ENCODE results near the gene FBXL5.
"Not testable (repeated sequence)": the region's sequence is repeated elsewhere in the genome, so short reads cannot be mapped to it uniquely, and the experiment has no call there.

Gene FBXL5

GRCh38 chr4:15652191-15652590 lies 3.0 kb downstream of the FBXL5 start:
- Histone ChIP-seq H3K79me2 (ENCODE audit: control insufficient read depth, insufficient read depth, low read length, unreplicated experiment) (peaks cover 77% of the 10 kb centered on the region), H3K27me3 (ENCODE audit: insufficient read depth, low read length) (no peaks in the 10 kb centered on the region), H3K27ac (ENCODE audit: low read depth, low read length) (peak overlapping the region; percentile 78), H3K4me1 (ENCODE audit: control insufficient read depth, insufficient read depth, low read length, unreplicated experiment) (peaks cover 32% of the 10 kb centered on the region), H2AFZ (ENCODE audit: low read length, unreplicated experiment) (no peak overlapping the region), H3K36me3 (ENCODE audit: insufficient read depth, low read length) (no peaks in the 10 kb centered on the region), H3K4me3 (ENCODE audit: low read depth, low read length) (peak overlapping the region; percentile 94)

DNA sequence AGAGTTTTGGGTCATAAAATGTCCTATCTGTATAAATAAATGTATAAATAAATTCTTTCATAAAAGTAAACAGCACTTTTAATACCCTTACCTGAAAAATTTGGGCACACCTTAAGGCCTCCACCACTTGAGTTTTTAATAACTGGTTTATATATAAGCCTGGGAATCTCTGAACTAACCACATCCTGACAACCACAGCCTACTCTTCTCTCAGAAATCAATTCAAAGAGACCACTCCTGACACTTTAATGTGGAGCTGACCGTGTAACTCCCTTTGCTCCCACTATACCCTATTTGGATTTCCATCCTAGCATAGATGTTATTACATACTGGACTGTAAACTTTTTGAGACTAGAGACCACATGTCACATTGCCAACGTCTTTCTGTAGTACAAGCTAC lies 3.5 kb downstream of the FBXL5 start:
- no peak overlapping the region for H2AFZ ChIP-seq (ENCODE audit: low read length, unreplicated experiment)
- peaks cover 32% of the 10 kb centered on the region for H3K4me1 ChIP-seq (ENCODE audit: control insufficient read depth, insufficient read depth, low read length, unreplicated experiment)
- peaks cover 80% of the 10 kb centered on the region for H3K79me2 ChIP-seq (ENCODE audit: control insufficient read depth, insufficient read depth, low read length, unreplicated experiment)
- no peaks in the 10 kb centered on the region for H3K36me3 ChIP-seq (ENCODE audit: insufficient read depth, low read length)
- H3K27me3 ChIP-seq (ENCODE audit: insufficient read depth, low read length), result no peaks in the 10 kb centered on the region
- H3K4me3 ChIP-seq (ENCODE audit: low read depth, low read length), result peak overlapping the region; percentile 94
- H3K27ac ChIP-seq (ENCODE audit: low read depth, low read length), result peak overlapping the region; percentile 78

DNA sequence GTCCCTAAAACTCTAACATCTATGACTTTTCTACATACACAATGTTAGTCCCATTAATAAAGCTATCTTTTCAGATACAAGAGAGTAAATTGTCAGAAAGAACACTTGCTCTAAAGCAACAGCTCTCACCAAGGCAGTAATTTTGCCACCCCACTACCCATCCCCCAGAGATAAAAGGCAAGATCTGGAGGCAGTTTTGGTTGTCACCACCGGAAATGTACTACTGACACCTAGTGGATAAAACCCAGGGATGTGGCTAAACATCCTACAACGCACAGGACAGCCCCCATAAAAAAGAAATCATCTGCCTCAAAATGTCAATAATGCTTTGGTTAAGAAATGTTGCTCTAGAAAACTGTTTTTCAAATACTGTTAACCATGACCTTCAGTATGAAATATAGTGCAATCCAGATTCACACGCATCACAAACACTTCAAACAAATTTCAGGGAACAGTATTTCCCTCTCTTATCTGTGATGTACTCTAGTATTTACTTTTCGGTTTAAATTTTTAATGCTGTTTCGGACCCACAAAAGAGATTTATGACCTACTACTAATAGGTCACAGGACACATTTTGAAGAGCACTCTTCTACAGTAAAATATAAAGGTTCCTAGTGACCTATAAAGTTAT lies 5.1 kb downstream of the FBXL5 start:
- Histone ChIP-seq H3K36me3 (ENCODE audit: insufficient read depth, low read length) (no peaks in the 10 kb centered on the region), H3K79me2 (ENCODE audit: control insufficient read depth, insufficient read depth, low read length, unreplicated experiment) (peaks cover 93% of the 10 kb centered on the region), H3K4me3 (ENCODE audit: low read depth, low read length) (no peak overlapping the region), H3K27me3 (ENCODE audit: insufficient read depth, low read length) (no peaks in the 10 kb centered on the region), H3K27ac (ENCODE audit: low read depth, low read length) (no peak overlapping the region), H2AFZ (ENCODE audit: low read length, unreplicated experiment) (no peak overlapping the region), H3K4me1 (ENCODE audit: control insufficient read depth, insufficient read depth, low read length, unreplicated experiment) (peaks cover 26% of the 10 kb centered on the region)

GRCh38 chr4:15648600-15648999 lies 6.6 kb downstream of the FBXL5 start:
- Histone ChIP-seq H2AFZ (ENCODE audit: low read length, unreplicated experiment) (no peak overlapping the region), H3K79me2 (ENCODE audit: control insufficient read depth, insufficient read depth, low read length, unreplicated experiment) (peaks cover 92% of the 10 kb centered on the region), H3K4me3 (ENCODE audit: low read depth, low read length) (no peak overlapping the region), H3K4me1 (ENCODE audit: control insufficient read depth, insufficient read depth, low read length, unreplicated experiment) (peaks cover 26% of the 10 kb centered on the region), H3K27ac (ENCODE audit: low read depth, low read length) (no peak overlapping the region), H3K36me3 (ENCODE audit: insufficient read depth, low read length) (no peaks in the 10 kb centered on the region), H3K27me3 (ENCODE audit: insufficient read depth, low read length) (no peaks in the 10 kb centered on the region)

GRCh38 chr4:15638418-15638817 lies 16.7 kb downstream of the FBXL5 start:
- Histone ChIP-seq H2AFZ (ENCODE audit: low read length, unreplicated experiment) (no peak overlapping the region), H3K4me3 (ENCODE audit: low read depth, low read length) (no peak overlapping the region), H3K27ac (ENCODE audit: low read depth, low read length) (no peak overlapping the region), H3K36me3 (ENCODE audit: insufficient read depth, low read length) (peaks cover 38% of the 10 kb centered on the region), H3K4me1 (ENCODE audit: control insufficient read depth, insufficient read depth, low read length, unreplicated experiment) (no peaks in the 10 kb centered on the region), H3K27me3 (ENCODE audit: insufficient read depth, low read length) (no peaks in the 10 kb centered on the region), H3K79me2 (ENCODE audit: control insufficient read depth, insufficient read depth, low read length, unreplicated experiment) (peaks cover 13% of the 10 kb centered on the region)

DNA sequence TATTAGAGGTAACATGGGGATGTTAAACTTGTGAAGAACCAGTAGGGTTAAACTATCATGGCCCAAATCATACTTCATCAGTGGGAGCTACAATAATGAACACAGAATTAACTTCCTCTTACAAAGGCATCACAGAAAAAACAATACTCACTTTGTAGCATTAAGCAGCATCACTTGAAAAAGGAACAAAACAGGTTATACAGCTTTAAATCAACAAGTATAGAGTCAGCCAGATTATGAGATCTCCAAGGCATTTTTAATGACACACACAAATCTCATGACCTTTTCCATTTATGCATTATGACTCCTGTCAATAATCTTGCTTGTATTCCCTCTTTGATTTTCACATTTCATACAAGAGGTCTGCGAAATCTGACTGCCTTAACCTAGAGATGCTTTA lies 18.3 kb downstream of the FBXL5 start:
- Histone ChIP-seq H3K27me3 (ENCODE audit: insufficient read depth, low read length) (no peaks in the 10 kb centered on the region), H3K36me3 (ENCODE audit: insufficient read depth, low read length) (peaks cover 46% of the 10 kb centered on the region), H3K4me1 (ENCODE audit: control insufficient read depth, insufficient read depth, low read length, unreplicated experiment) (no peaks in the 10 kb centered on the region), H3K27ac (ENCODE audit: low read depth, low read length) (no peak overlapping the region), H3K4me3 (ENCODE audit: low read depth, low read length) (no peak overlapping the region), H2AFZ (ENCODE audit: low read length, unreplicated experiment) (no peak overlapping the region), H3K79me2 (ENCODE audit: control insufficient read depth, insufficient read depth, low read length, unreplicated experiment) (peaks cover 4% of the 10 kb centered on the region)

GRCh38 chr4:15617407-15617806 lies 37.8 kb downstream of the FBXL5 start:
- not testable (repeated sequence) for H3K4me3 ChIP-seq (ENCODE audit: low read depth, low read length); H2AFZ ChIP-seq (ENCODE audit: low read length, unreplicated experiment); H3K4me1 ChIP-seq (ENCODE audit: control insufficient read depth, insufficient read depth, low read length, unreplicated experiment); H3K27ac ChIP-seq (ENCODE audit: low read depth, low read length); H3K27me3 ChIP-seq (ENCODE audit: insufficient read depth, low read length)
- H3K36me3 ChIP-seq (ENCODE audit: insufficient read depth, low read length), result peaks cover 47% of the 10 kb centered on the region
- H3K79me2 ChIP-seq (ENCODE audit: control insufficient read depth, insufficient read depth, low read length, unreplicated experiment), result peaks cover 51% of the 10 kb centered on the region

- Histone ChIP-seq H3K36me3 (ENCODE audit: insufficient read depth, low read length) (peaks cover 36% of the 10 kb centered on the region), H3K79me2 (ENCODE audit: control insufficient read depth, insufficient read depth, low read length, unreplicated experiment) (peaks cover 31% of the 10 kb centered on the region)
Observed at GRCh38 chr4:15614891-15615290, 40.3 kb downstream of the FBXL5 start.

GRCh38 chr4:15612136-15612535 lies 43.0 kb downstream of the FBXL5 start:
- no peak overlapping the region for H2AFZ ChIP-seq (ENCODE audit: low read length, unreplicated experiment)
- no peak overlapping the region for H3K27ac ChIP-seq (ENCODE audit: low read depth, low read length)
- peaks cover 25% of the 10 kb centered on the region for H3K36me3 ChIP-seq (ENCODE audit: insufficient read depth, low read length)
- H3K79me2 ChIP-seq (ENCODE audit: control insufficient read depth, insufficient read depth, low read length, unreplicated experiment), result peaks cover 9% of the 10 kb centered on the region
- H3K27me3 ChIP-seq (ENCODE audit: insufficient read depth, low read length), result no peaks in the 10 kb centered on the region
- no peaks in the 10 kb centered on the region for H3K4me1 ChIP-seq (ENCODE audit: control insufficient read depth, insufficient read depth, low read length, unreplicated experiment)
- no peak overlapping the region for H3K4me3 ChIP-seq (ENCODE audit: low read depth, low read length)

More at GRCh38 chr4:15614891-15615290, 40.3 kb downstream of the FBXL5 start:
- H2AFZ ChIP-seq (ENCODE audit: low read length, unreplicated experiment); H3K4me3 ChIP-seq (ENCODE audit: low read depth, low read length); H3K27ac ChIP-seq (ENCODE audit: low read depth, low read length); H3K4me1 ChIP-seq (ENCODE audit: control insufficient read depth, insufficient read depth, low read length, unreplicated experiment); H3K27me3 ChIP-seq (ENCODE audit: insufficient read depth, low read length): not testable (repeated sequence)

DNA sequence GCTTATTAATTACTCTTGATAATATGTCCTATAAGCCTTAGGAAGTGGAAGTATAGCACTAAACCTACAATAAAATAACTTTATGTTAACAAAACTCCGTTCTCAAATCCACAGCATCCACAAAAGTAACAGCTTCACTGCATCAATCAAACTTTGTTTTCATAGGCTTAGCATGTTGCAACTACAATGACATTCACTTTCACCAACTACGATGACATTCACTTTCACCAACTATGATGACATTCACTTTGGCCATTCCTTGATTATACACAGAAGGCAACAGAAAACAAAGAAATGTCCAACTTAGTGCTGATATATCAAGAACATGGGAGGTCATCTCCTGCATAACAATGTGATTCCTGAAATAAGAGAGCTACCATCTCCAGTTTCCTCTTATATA lies 44.3 kb downstream of the FBXL5 start:
- peaks cover 22% of the 10 kb centered on the region for H3K36me3 ChIP-seq (ENCODE audit: insufficient read depth, low read length)
- no peaks in the 10 kb centered on the region for H3K4me1 ChIP-seq (ENCODE audit: control insufficient read depth, insufficient read depth, low read length, unreplicated experiment)
- no peak overlapping the region for H2AFZ ChIP-seq (ENCODE audit: low read length, unreplicated experiment)
- H3K27ac ChIP-seq (ENCODE audit: low read depth, low read length), result no peak overlapping the region
- H3K4me3 ChIP-seq (ENCODE audit: low read depth, low read length), result no peak overlapping the region
- no peaks in the 10 kb centered on the region for H3K79me2 ChIP-seq (ENCODE audit: control insufficient read depth, insufficient read depth, low read length, unreplicated experiment)
- no peaks in the 10 kb centered on the region for H3K27me3 ChIP-seq (ENCODE audit: insufficient read depth, low read length)

DNA sequence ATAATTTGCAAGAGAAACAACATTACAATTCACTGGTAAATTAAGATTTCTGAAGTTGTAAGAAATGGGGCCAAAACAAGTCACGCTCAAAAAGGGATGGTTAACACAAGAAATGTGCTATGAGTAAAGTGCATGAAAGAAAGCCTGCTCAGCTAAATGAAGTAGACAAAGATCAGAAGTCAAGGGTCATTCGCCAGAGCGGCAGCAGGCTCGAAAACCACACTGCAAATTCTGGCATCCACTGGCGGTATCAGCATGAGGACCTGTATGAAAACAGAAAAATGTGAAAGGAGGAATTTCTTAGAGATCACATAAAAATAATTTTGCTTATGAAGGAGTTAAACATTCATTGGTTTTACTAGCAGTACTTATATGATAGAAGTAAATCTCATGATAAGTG lies 49.6 kb downstream of the FBXL5 start:
- H3K27ac ChIP-seq (ENCODE audit: low read depth, low read length), result no peak overlapping the region
- no peaks in the 10 kb centered on the region for H3K27me3 ChIP-seq (ENCODE audit: insufficient read depth, low read length)
- no peaks in the 10 kb centered on the region for H3K79me2 ChIP-seq (ENCODE audit: control insufficient read depth, insufficient read depth, low read length, unreplicated experiment)
- H3K36me3 ChIP-seq (ENCODE audit: insufficient read depth, low read length), result peaks cover 45% of the 10 kb centered on the region
- no peak overlapping the region for H3K4me3 ChIP-seq (ENCODE audit: low read depth, low read length)
- no peak overlapping the region for H2AFZ ChIP-seq (ENCODE audit: low read length, unreplicated experiment)
- no peaks in the 10 kb centered on the region for H3K4me1 ChIP-seq (ENCODE audit: control insufficient read depth, insufficient read depth, low read length, unreplicated experiment)

Data from ACC112 (cell line).